GM23338 (cell line): Measurements from ENCODE around the gene TEX44. TPM values are rescaled to one million over a fixed set of nuclear protein-coding genes. Genes with fewer than 3 reads are reported as not detected.

Experiments used
- ATAC-seq: fragments of 200-7000 bp; cut with Tn5 transposase; 3 replicates; pipeline ENCODE4 v1.9.1; 2020
- DNase-seq: peaks from one replicate; pipeline ENCODE4 v3.0.0-alpha.2; 2015; ENCODE audit warnings: low spot score
- H2AFZ ChIP-seq: fragments of 200-600 bp; sonication (generic); 2 replicates; pipeline ENCODE4 v1.8.0; 2016; ENCODE audit warnings: antibody characterized with exemption, mild to moderate bottlenecking, moderate library complexity
- H3F3A ChIP-seq: fragments of 200-600 bp; sonication (generic); replicated peaks from 2 replicates; pipeline ENCODE4 v1.8.0; 2017; ENCODE audit warnings: antibody characterized with exemption, mixed run types, low read depth
- H3K27ac ChIP-seq: fragments of 200-600 bp; sonication (generic); 2 replicates; pipeline ENCODE4 v1.6.1; 2016; ENCODE audit warnings: low read depth
- H3K27me3 ChIP-seq: fragments of 200-600 bp; sonication (generic); 2 replicates; pipeline ENCODE4 v1.8.0; 2016; ENCODE audit warnings: mild to moderate bottlenecking, mixed run types, moderate library complexity; ENCODE audit not compliant: insufficient read depth
- H3K36me3 ChIP-seq: fragments of 200-600 bp; sonication (generic); 2 replicates; pipeline ENCODE4 v1.8.0; 2016; ENCODE audit warnings: mild to moderate bottlenecking; ENCODE audit not compliant: insufficient read depth
- H3K4me1 ChIP-seq: fragments of 200-600 bp; sonication (generic); 2 replicates; pipeline ENCODE4 v1.8.0; 2016; ENCODE audit warnings: mild to moderate bottlenecking, moderate library complexity; ENCODE audit not compliant: insufficient read depth
- H3K4me2 ChIP-seq: fragments of 200-600 bp; sonication (generic); 2 replicates; pipeline ENCODE4 v1.7.1; 2017; ENCODE audit warnings: mixed run types
- H3K4me3 ChIP-seq: fragments of 200-600 bp; sonication (generic); 2 replicates; pipeline ENCODE4 v1.6.1; 2016; ENCODE audit warnings: mixed run types
- H3K79me2 ChIP-seq: fragments of 200-600 bp; sonication (generic); replicated peaks from 2 replicates; pipeline ENCODE4 v1.8.0; 2017; ENCODE audit warnings: mild to moderate bottlenecking; ENCODE audit not compliant: insufficient read depth
- H3K9me2 ChIP-seq: fragments of 200-600 bp; sonication (generic); 2 replicates; pipeline ENCODE4 v1.8.0; 2017; ENCODE audit not compliant: insufficient read depth
- H4K20me1 ChIP-seq: fragments of 200-600 bp; sonication (generic); replicated peaks from 2 replicates; pipeline ENCODE4 v1.8.0; 2017; ENCODE audit warnings: mild to moderate bottlenecking; ENCODE audit not compliant: insufficient read depth
- H3K27ac Mint-ChIP-seq: 2 replicates; pipeline ENCODE4 v1.8.0; 2020; ENCODE audit warnings: inconsistent platforms, mild to moderate bottlenecking, moderate library complexity, mixed read lengths
- H3K27me3 Mint-ChIP-seq: 3 replicates; pipeline ENCODE4 v1.8.0; 2022; ENCODE audit warnings: low read depth, mild to moderate bottlenecking, moderate library complexity, mixed read lengths, inconsistent platforms; ENCODE audit not compliant: insufficient read depth, poor library complexity
- H3K36me3 Mint-ChIP-seq: 3 replicates; pipeline ENCODE4 v1.8.0; 2021; ENCODE audit warnings: low read depth, mild to moderate bottlenecking, inconsistent platforms, moderate library complexity, mixed read lengths
- H3K4me1 Mint-ChIP-seq: 3 replicates; pipeline ENCODE4 v1.8.0; 2020; ENCODE audit warnings: mild to moderate bottlenecking, inconsistent platforms, mixed read lengths
- H3K4me3 Mint-ChIP-seq: 3 replicates; pipeline ENCODE4 v1.8.0; 2021; ENCODE audit warnings: moderate library complexity, mild to moderate bottlenecking, inconsistent platforms, mixed read lengths
- H3K9me3 Mint-ChIP-seq: 3 replicates; pipeline ENCODE4 v1.8.0; 2020; ENCODE audit warnings: moderate library complexity, mild to moderate bottlenecking, inconsistent platforms, mixed read lengths
- CREB1 ChIP-seq: fragments of 250-450 bp; sonication (Bioruptor Pico); IDR thresholded peaks from 2 replicates; pipeline ENCODE4 v1.5.0; 2020; ENCODE audit warnings: low read depth, mild to moderate bottlenecking, moderate library complexity
- EZH2 ChIP-seq: fragments of 200-600 bp; sonication (generic); IDR thresholded peaks from one replicate; pipeline ENCODE4 v1.8.0; 2017; ENCODE audit warnings: antibody characterized with exemption, mild to moderate bottlenecking, low read depth; ENCODE audit not compliant: unreplicated experiment
- JUNB ChIP-seq: IDR thresholded peaks from one replicate; pipeline ENCODE4 v1.6.1; 2016; ENCODE audit warnings: antibody characterized with exemption; ENCODE audit not compliant: unreplicated experiment
- STAT1 ChIP-seq: IDR thresholded peaks from one replicate; pipeline ENCODE4 v1.6.1; 2016; ENCODE audit warnings: antibody characterized with exemption; ENCODE audit not compliant: unreplicated experiment
- ZNF114 ChIP-seq: fragments of 250-450 bp; sonication (Bioruptor Pico); IDR thresholded peaks from 2 replicates; pipeline ENCODE4 v1.5.0; 2020; ENCODE audit warnings: mild to moderate bottlenecking, moderate library complexity
- polyA plus RNA-seq: library from polyadenylated mRNA; unstranded; fragments of >200 nt; fragmentation: Nextera tagmentation; extraction: Ambion mirVana; gene quantifications from 2 replicates; pipeline ENCODE4 v1.2.1, GENCODE V29; 2016
- total RNA-seq: library from RNA; depleted of rRNA; stranded (reverse); fragments of >200 nt; shearing (Covaris generic); gene quantifications from 2 replicates; pipeline ENCODE4 v1.2.3, GENCODE V29; 2014
- TF ChIP-seq, protein P1 (sequence below): IDR thresholded peaks from one replicate; pipeline ENCODE4 v1.6.1; 2018; ENCODE audit warnings: antibody characterized with exemption; ENCODE audit not compliant: unreplicated experiment
- TF ChIP-seq, protein P2 (sequence below): IDR thresholded peaks from 2 replicates; pipeline ENCODE4 v1.6.1; 2016; ENCODE audit warnings: antibody characterized with exemption
- TF ChIP-seq, protein P3 (sequence below), 2 experiments: fragments of 200-600 bp in 1 of 2; sonication (generic) in 1 of 2; conservative IDR thresholded peaks; 2 replicates each; pipeline versions ENCODE4 v1.5.1 to v1.6.1; 2016 to 2017; ENCODE audit warnings: antibody characterized with exemption in 2 of 2, low read depth in 2 of 2, mild to moderate bottlenecking in 2 of 2, moderate library complexity in 1 of 2

The TEX44 gene
- total and polyA plus RNA-seq, 2 experiments from 2014 or later = not detected

DNA sequence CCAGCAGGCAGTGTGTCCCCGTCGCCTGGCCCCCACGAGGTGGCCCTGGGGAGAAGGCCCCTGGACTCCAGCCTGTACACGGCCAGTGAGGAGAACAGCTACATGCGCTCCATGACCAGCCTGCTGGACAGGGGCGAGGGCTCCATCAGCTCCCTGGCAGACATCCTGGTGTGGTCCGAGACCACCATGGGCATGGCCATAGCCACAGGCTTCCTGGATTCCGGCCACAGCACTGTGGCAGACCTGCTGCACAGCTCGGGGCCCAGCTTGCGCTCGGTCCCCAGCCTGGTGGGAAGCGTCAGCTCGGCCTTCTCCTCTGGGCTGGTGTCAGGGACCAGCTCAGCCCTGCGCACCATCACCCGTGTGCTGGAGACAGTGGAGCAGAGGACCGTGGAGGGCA, 1.0 kb downstream of the TEX44 start:
- Mint-ChIP-seq H3K36me3 (no peaks in the 10 kb centered on the region), H3K9me3 (no peaks in the 10 kb centered on the region), H3K27ac (no peak overlapping the region), H3K27me3 (peaks cover 20% of the 10 kb centered on the region), H3K4me3 (no peak overlapping the region), H3K4me1 (peaks cover 6% of the 10 kb centered on the region)
- Histone ChIP-seq H3F3A (no peaks in the 10 kb centered on the region; the same call in 1 of the 2 replicates), H3K79me2 (no peaks in the 10 kb centered on the region), H2AFZ (no peak overlapping the region), H3K27ac (no peak overlapping the region), H3K4me2 (no peak overlapping the region), H3K4me3 (no peak overlapping the region), H3K4me1 (no peaks in the 10 kb centered on the region), H3K36me3 (no peaks in the 10 kb centered on the region), H4K20me1 (no peaks in the 10 kb centered on the region), H3K9me2 (no peaks in the 10 kb centered on the region), H3K27me3 (no peaks in the 10 kb centered on the region)
- TF ChIP-seq, protein P1, sequence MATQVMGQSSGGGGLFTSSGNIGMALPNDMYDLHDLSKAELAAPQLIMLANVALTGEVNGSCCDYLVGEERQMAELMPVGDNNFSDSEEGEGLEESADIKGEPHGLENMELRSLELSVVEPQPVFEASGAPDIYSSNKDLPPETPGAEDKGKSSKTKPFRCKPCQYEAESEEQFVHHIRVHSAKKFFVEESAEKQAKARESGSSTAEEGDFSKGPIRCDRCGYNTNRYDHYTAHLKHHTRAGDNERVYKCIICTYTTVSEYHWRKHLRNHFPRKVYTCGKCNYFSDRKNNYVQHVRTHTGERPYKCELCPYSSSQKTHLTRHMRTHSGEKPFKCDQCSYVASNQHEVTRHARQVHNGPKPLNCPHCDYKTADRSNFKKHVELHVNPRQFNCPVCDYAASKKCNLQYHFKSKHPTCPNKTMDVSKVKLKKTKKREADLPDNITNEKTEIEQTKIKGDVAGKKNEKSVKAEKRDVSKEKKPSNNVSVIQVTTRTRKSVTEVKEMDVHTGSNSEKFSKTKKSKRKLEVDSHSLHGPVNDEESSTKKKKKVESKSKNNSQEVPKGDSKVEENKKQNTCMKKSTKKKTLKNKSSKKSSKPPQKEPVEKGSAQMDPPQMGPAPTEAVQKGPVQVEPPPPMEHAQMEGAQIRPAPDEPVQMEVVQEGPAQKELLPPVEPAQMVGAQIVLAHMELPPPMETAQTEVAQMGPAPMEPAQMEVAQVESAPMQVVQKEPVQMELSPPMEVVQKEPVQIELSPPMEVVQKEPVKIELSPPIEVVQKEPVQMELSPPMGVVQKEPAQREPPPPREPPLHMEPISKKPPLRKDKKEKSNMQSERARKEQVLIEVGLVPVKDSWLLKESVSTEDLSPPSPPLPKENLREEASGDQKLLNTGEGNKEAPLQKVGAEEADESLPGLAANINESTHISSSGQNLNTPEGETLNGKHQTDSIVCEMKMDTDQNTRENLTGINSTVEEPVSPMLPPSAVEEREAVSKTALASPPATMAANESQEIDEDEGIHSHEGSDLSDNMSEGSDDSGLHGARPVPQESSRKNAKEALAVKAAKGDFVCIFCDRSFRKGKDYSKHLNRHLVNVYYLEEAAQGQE = no peak
- TF ChIP-seq ZNF114 (no peak), CREB1 (no peak)
- TF ChIP-seq, protein P2, sequence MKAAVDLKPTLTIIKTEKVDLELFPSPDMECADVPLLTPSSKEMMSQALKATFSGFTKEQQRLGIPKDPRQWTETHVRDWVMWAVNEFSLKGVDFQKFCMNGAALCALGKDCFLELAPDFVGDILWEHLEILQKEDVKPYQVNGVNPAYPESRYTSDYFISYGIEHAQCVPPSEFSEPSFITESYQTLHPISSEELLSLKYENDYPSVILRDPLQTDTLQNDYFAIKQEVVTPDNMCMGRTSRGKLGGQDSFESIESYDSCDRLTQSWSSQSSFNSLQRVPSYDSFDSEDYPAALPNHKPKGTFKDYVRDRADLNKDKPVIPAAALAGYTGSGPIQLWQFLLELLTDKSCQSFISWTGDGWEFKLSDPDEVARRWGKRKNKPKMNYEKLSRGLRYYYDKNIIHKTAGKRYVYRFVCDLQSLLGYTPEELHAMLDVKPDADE = no peak
- DNase-seq (no peak), ATAC-seq (no peak)

DNA sequence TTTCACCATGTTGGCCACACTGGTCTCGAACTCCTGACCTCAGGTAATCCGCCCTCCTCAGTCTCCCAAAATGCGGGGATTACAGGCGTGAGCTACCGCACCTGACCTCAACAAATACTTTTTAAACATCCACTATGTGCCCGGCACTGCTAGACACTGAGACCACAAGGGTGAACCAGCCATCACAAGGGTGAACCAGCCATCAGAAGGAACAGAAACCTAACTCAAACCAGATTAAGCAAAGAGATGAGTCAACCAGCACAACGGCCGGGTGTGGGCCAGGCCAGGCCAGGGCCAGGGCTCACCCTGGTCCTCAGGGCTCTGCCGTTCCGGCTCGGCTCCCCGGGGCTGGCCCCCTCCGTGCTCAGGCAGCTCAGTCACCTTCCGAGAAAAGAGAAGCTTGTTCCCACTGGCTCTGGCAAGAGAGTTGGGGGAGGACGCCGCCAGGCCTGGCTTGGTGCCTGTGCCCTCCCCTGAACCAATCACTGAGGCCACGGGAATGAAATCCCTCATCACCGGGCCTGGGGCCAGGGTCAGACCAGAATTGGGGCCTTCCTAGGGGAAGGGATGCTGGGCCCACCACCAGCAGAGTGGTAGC, 4.4 kb downstream of the TEX44 start:
- H2AFZ ChIP-seq = 0 out of 2 replicates have a peak overlapping the region, but pooled peaks have one; percentile 18
- no peak overlapping the region for H3K4me2 ChIP-seq
- no peaks in the 10 kb centered on the region for H3K36me3 ChIP-seq
- 0 out of 2 replicates have a peak, but pooled peaks cover 4% of the 10 kb centered on the region for H3F3A ChIP-seq
- no peaks in the 10 kb centered on the region for H4K20me1 ChIP-seq
- Mint-ChIP-seq H3K4me3 (no peak overlapping the region), H3K9me3 (no peaks in the 10 kb centered on the region), H3K27ac (no peak overlapping the region), H3K36me3 (no peaks in the 10 kb centered on the region), H3K4me1 (peaks cover 9% of the 10 kb centered on the region), H3K27me3 (peaks cover 19% of the 10 kb centered on the region)
- ATAC-seq = no peak
- H3K27ac ChIP-seq = no peak overlapping the region
- no peak for DNase-seq
- peaks cover 6% of the 10 kb centered on the region; the same call in 1 of the 2 replicates for H3K4me1 ChIP-seq
- H3K27me3 ChIP-seq = no peaks in the 10 kb centered on the region
- H3K9me2 ChIP-seq = no peaks in the 10 kb centered on the region
- H3K4me3 ChIP-seq = no peak overlapping the region
- H3K79me2 ChIP-seq = no peaks in the 10 kb centered on the region
- no peak for TF ChIP-seq STAT1
- no peak for TF ChIP-seq EZH2
- TF ChIP-seq, protein P1 = no peak
- TF ChIP-seq ZNF114 = no peak
- no peak for TF ChIP-seq JUNB
- TF ChIP-seq, protein P2 = no peak
- TF ChIP-seq, protein P3, sequence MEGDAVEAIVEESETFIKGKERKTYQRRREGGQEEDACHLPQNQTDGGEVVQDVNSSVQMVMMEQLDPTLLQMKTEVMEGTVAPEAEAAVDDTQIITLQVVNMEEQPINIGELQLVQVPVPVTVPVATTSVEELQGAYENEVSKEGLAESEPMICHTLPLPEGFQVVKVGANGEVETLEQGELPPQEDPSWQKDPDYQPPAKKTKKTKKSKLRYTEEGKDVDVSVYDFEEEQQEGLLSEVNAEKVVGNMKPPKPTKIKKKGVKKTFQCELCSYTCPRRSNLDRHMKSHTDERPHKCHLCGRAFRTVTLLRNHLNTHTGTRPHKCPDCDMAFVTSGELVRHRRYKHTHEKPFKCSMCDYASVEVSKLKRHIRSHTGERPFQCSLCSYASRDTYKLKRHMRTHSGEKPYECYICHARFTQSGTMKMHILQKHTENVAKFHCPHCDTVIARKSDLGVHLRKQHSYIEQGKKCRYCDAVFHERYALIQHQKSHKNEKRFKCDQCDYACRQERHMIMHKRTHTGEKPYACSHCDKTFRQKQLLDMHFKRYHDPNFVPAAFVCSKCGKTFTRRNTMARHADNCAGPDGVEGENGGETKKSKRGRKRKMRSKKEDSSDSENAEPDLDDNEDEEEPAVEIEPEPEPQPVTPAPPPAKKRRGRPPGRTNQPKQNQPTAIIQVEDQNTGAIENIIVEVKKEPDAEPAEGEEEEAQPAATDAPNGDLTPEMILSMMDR (conservative IDR thresholded peaks at IDR 0.05; ENCODE audit: low read depth in 2 of 2) = no peak
